ENCODE results near the gene AHCYL2.

DNA sequence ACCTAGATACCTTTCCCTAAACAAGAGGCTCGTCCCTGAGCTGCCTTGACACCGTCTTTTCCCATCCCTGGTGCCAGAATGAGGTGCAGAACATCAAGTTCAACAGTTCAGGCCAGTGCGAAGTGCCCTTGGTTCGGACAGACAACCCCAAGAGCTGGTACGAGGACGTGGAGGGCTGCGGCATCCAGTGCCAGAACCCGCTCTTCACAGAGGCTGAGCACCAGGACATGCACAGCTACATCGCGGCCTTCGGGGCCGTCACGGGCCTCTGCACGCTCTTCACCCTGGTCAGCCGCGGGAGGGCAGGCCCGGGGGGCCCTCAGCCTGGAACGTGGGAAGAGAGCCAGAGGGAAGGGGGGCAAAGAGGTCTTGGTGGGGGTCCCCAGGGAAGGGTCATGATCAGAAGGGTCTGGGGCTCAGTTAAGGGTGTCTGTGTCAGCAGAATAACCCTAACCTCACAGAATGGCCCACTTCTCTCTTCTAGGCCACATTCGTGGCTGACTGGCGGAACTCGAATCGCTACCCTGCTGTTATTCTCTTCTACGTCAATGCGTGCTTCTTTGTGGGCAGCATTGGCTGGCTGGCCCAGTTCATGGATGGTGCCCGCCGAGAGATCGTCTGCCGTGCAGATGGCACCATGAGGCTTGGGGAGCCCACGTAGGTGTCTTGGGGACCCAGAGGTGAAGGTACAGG lies 19.6 kb upstream of the AHCYL2 start:
- TF ChIP-seq CTCF (IDR thresholded peaks at IDR 0.05; ENCODE audit: low read depth, low read length) (no peak), POLR2A (IDR thresholded peaks at IDR 0.05; ENCODE audit: extremely low read depth, insufficient read length) (no peak), MYC (IDR thresholded peaks at IDR 0.05; ENCODE audit: low read depth, low read length) (no peak)
- TF ChIP-seq, protein P1, sequence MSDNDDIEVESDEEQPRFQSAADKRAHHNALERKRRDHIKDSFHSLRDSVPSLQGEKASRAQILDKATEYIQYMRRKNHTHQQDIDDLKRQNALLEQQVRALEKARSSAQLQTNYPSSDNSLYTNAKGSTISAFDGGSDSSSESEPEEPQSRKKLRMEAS (IDR thresholded peaks at IDR 0.05; ENCODE audit: low read depth, low read length), result no peak

All from NB4 (cell line).